Activated T-cell treated with anti-CD3 and anti-CD28 coated beads for 4 hours (primary cell): ENCODE results near the gene INSRR.

Experiments
- DNase-seq: peaks from one replicate; pipeline ENCODE4 v3.0.0-alpha.2; 2020

Gene INSRR

DNA sequence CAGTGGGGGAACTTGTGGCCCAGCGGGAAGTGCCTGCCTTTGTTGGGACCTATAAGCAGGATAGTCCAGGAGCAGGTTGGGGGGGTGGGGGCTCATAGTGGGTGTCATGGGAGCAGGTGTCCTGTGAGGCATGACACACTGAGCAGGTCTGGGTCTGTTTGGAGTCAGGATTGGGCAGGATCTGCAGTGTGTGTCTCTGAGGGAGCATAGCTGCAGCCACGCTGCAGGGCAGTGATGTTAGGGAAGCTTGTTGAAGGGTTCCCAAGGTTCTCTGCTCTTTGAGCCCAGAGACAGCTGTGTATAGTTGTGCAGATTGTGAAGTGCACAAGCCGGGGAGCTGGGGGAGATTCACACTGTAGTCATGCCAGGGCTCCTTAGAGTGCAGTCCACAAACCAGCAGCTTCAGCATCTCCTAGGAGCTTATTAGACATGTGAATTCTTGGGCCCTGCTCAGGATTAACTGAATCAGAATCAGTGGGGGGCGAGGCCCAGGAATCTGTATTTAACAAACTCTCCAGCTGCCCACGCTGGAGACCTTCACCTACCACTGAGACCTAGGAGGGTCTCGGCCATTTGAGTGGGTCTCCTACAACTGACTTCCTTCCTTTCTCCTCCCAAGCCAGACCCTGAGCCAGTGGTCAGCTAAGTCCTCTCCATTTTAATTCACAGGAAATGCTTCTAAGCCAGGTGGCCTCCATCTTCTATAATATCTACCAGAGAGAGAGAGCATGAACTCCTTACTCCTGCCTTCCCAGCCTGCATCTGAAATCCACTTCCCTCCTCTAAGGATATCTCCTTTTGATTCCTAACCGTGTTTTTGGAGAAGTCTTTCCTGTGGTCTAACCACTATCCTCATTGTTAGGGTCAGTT, 11.1 kb downstream of the INSRR start:
- DNase-seq, result no peak

DNA sequence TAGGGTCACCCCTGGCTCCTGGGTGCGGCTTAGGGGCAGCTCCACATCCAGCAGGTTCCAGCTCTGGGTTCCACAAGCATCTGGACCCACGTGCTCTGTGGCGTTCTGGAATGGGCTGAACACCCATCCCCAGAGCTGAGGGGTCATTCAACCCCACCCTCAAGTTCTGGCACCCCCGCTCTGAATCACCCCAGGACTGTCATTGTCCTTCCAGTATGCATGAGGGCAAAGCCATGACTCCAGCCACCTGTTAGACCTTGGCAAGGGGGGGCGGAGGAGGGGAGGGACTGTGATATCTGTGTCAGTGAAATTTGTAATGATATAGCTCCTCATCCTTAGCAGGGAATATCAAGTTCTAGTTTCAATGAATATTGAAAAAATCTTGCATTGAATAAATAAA, 12.3 kb downstream of the INSRR start:
- no peak for DNase-seq

DNA sequence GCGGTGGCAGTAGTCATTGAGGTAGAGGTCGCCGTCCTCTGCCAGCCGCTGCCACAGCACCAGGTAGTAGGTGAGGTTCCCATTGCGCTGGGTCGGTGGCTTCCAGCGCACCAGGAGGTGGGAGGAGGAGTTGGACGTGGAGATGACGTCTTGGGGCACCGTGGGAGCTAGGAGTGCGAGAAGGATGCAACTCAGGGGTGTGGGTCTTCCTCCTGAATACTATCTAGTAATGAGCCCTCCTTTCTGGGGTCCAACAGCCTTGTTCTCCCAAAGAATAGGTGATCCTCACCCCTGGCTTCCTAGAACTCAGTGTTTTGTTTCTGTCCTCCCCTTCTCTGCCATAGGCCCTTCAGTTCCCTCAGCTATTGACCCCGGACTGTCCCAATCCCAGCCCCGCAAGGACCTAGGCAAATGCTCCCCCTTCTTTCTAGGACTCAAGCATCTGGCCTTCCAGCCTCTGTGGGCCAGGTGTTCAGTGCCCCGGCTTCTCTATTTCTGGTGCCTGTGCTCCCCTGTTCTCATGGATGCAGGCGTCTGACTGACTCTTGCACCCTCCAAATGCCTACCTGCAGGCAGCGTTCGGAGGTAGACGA, 12.9 kb downstream of the INSRR start:
- no peak for DNase-seq

DNA sequence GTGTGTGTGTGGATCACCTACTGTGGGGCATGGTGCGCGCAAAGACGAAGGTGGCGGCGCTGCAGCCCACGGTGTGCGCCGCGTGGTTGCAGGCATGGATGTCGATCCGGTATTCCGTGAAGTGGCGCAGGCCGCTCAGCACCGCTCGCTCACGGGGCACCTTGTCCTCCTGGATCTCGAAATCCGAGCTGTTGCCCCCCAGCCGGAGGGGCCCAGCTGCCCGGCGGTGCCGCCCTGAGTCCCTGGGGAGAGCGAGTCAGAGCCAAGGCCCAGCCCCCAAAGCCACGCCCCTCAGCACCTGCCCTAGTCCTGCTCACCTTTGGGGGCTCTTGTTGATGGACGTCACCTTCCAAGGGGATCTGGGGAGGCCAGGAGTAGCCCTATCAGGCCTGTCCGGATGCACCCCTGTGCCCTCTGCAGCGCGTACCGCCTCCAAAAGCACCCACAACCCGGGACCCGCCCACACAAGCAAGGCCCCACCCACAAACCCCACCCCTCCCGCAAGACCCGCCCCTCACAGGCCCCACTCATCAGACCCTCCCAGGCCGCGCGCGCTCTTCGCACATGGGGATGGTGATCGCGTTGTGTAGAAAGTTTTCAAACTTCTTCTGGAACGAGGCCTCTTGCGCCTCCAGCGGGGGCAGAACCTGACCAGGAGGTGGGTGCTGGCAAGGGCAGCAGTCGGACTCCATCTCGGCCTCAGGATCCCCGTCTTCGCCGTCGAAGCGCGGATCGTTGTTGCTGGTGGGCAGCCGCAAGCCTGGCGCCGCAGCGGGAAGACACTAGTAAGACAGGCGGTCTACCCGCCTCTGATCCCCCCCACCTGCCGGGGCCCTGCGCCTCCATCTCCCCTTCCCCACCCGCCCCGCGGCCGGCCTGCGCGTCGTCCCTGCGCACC, 13.6 kb downstream of the INSRR start:
- DNase-seq, result peak; percentile 19

DNA sequence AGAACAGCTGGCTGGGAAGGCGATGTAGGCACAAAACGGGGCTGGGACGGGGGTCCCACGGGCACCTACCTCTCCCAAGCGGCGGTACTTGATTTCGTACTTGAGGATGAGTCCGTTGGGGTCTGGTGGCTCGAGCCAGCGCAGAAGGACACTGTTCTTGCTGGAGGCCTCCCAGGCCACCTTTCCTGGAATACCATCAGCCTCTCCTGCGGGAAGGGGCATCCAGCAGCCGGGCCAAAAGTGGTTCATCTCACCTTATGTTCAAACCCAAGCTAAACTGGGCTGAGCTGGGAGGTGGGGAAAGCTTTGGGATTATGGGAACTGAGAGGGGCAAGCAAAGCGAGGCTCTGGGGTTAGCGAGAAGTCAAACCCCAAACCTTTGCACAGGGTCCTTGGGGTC, 14.3 kb downstream of the INSRR start:
- DNase-seq, result no peak

DNA sequence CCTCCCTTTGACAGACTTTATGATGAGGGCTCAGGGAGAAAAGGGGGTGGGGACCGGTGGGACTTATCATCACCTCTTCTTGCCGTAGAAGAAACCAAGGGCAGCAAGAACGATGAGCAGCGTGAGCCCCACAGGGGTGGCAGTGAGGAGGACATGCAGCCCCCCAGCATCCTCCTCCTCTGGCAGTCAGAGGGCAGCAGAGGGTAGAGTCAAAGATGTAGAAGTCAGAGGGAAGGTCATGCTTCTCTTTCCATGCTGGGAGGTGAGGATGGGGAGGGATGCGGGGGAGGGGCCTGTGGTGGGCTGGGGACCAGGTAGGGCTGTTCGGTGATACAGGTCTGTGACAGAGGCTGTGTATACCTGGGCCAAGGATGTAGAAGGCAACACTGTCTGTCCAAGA, 14.8 kb downstream of the INSRR start:
- DNase-seq, result no peak

DNA sequence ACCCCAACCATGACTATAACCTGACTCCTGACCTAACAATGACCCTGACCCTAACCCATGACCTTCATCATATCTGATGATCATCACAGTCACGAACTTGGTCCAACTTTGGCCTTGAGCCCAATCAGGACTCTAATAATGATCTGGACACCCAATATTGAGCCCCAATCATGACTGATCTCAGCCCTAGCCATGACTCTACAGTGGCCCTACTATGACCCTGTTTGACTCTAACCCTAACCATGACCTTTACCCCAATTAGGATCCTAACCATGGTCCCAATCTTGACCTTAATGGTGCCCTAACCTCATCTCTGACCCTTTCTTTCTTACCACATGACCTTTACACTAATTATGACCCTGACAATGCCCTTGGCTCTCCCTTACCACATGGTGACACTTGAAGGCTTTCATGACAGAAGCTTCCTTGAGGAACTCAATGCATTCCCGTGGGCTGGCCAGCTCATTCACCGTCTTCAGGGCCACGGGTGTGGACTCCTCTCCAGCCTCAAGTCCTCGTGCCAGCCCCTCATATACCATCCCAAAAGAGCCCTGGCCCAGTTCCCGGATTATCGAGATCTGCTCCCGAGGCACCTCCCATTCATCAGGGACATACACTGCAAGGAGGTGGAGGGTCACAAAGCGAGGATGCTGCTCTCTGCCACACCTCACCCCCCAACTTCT, 16.2 kb downstream of the INSRR start:
- DNase-seq, result no peak

DNA sequence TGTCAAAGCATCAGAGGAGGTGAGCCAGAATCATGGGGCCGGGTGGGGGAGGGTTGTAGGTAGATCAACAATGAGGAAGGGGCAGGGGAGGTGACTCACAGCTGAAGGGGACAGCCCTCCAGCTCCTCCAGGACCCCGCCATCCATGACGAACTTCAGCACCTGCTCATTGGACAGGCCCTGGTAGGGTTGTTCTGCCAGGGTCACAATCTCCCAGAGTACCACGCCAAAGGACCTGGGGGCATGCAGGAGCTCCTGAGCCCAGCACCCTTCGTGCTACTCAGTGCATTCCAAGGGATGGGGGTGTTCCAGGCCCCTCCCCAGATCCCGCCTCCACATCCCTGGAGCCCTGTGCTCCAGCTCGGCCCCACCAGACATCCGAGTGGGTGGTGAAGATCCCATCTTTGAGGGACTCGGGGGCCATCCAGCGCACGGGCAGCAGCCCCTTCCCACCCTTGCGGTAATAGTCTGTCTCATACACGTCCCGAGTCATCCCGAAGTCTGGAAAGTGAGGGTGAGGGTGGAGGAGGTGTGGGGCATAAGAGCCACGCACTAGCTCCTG, 17.5 kb downstream of the INSRR start:
- no peak for DNase-seq

DNA sequence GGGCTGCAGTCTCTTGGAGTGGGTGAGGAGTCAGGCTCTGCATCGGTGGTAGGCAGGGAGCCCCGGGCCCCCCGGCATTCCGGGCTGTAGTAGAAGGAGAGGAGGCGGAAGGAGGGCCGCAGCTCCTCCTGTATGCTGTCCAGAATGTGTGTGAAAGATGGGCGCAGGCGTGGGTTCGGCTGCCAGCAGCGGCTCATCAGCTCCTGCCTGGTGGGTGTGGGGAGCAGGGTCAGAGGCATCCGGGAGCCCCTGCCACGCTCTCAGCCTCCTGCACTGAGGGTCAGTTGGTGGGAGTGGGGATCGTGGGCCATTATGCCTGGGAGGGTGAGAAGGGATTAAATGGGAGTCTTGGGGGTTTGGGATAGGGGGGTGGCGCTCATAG, 18.0 kb downstream of the INSRR start:
- no peak for DNase-seq

DNA sequence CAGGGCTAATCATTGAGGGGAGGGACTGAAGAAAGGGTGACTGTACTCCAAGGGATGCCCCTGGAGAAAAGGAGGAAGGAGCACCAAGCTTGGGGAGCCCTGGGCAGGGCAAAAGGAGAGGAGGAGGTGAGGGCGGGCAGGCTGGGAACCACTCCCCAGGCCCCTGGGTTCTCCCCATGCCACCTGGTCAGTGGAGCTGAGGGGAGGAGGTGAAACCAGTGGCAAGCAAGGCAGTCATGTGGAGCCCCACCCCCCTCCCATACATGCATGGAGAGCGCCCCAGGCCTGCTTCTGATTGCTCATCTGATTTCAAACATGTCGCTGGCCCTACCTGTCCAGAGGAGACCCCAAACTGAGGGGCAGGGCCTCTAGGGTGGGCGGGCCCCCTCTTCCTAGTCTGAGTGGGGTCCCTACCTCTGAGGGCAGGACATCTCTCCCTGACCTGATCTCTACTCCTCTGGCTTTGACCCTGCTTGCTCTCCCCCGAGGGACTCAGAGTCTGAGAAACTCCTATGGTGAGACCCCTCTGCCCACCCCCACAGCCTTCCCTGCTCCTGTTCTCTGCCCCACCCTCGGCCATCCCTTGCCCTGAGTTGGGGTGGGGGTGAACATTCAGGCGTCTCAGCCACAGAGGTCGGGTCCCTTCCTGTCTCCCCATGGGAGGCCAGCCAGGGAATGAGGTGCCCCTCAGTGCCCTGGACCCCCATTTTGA, 18.6 kb downstream of the INSRR start:
- no peak for DNase-seq

DNA sequence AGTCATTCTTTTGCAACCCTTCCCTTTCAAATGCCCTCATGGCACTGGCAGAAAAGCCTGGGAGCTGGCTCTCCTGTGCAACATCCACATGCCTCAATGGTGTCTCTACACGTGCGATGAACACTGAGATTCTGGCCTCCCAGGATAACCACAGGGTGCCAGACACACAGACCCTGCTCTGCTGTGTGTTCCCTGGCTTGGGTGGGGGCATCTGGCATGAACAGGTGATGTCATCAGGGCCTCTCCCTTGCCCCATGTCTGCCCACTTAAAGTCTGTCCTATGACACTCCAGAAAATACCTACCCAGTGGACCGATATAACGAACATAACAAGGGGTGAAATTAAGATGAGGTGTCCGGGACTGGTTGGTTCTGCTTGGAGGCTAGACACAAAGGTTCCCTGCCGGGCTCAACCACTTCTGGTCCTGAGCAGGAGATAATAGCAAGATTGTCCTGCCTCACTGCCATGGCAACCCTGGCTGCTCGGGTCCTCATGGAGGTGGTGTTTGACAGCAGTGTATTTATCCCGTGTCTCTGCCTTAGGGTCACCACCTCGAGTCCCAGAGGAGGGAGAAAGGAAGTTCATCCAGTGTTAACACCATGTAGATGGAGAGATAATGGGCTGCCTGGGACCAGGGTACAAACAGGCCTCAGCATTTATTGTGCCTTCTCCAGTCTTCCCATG, 19.3 kb downstream of the INSRR start:
- no peak for DNase-seq

DNA sequence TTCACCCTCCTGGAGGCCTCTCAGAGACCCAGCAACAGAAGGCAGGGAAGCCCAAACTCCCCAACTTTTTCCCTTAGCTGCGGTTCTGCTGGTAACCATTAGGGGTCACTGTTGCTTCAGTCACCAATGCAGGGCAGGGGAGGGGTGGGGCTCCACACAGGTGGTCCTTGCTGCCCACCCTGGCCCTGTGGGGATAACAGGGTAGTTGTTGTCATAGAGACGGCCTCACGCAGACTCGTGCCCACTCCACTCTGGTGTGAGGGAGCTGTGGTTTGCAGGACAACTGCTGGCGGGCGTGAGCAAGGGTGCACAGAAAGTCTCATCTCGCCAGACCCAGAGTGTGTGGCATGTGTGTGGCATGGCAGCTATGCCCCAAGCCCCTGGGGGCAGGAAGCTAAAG, 19.9 kb downstream of the INSRR start:
- DNase-seq, result peak; percentile 39

DNA sequence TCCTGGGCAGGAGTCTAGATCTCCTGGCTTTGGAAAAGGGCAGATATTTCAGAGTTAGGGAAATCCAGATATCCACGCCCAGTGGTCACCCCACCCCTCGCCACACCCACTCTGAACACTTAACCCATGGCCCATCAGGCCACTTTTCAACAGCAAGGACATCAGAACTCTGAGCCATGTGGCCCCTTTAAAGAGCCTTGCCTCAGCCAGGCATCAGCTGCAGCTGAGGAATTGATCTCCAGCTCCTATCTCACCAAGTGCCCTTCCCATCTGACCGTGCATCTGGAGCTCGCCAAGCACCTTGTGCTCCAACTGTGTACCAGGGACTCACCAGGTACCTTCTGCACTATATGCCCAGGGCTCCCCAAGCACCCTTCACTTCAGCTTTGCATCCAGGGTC, 22.0 kb downstream of the INSRR start:
- no peak for DNase-seq

DNA sequence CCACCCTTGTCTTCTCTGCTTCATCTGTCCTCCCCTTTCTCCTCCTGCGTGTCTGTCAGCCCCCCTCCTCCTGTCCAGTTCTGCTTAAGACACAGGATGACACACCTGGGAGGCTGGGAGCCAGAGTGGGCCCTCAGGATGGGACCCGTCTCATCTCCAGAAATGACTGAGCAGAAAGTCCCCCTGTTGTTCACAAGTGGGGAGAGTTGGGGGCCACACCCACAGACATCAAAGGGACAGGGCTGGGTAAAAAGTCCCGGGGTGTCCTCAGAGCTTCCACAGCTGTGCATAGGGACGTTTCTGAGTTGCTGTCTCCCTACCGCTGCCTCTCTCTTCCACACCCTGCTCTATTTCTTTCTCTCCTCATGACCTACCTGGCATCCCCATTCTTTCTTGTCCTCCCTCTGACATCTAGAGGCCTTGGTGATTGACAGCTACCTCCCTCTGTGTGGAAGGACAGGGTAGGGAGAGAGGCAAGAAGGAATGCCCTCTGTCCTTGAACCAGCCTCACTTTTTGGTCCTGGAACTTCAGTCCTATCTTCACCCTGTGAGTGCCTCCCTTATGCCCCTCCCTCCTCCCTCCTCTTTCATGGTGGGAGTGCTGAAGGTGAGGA, 22.8 kb downstream of the INSRR start:
- no peak for DNase-seq

DNA sequence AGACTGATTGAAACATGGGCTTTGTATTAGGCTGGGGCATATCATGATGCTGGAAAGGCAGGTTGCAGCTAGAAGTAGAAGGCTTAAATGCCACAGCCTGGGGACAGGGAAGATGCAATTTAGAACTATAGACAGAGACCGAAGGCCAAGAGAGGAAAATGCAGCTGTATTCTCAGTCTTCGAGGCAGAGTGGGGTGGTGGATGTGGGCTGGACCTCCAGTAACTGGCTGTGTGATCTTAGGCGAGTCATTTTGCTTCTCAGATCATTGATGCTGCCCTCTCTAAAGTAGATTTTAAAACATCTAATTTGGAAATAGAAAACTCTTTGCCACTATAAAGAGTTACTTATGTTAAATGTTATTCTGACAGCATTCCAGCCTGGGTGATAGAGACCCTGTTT, 24.6 kb downstream of the INSRR start:
- no peak for DNase-seq

DNA sequence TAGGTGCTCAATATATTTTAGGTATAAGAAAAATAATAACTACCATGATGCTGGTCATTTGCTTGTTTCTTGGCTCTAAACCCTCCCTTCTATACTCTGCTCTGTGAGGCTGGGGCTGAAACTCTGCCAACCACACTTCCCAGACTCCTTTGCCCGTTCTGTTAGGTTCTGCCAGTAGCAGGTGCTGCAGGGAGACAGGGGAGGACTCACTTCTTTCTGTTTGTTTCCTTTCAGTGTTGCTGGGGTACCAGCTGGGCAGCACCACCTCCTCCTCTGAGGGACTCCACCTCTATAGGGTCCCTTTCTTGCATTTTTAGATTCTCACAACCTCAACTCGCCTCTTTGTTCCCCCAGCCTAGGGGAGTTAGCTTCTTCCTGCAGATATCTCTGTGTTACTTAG, 25.3 kb downstream of the INSRR start:
- no peak for DNase-seq

DNA sequence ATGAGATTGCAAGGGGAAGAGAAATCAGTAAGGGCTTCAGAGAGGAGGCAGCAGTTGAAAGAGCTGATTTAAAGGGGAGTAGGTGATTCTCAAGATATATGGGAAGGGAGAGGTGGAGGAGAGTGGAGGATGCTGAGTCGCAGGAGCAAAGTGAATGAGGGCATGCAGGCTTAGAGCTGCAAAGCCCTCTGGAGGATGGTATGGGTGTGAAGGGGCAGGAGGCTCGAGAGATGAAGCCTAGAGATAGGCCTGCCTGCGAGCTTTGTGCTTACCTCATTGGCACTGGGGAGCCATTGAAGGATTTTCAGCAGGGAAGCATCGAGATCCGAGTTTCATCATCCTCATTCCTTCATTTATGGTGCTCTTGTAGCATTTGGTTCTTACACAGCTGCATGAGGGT, 26.5 kb downstream of the INSRR start:
- DNase-seq, result no peak

DNA sequence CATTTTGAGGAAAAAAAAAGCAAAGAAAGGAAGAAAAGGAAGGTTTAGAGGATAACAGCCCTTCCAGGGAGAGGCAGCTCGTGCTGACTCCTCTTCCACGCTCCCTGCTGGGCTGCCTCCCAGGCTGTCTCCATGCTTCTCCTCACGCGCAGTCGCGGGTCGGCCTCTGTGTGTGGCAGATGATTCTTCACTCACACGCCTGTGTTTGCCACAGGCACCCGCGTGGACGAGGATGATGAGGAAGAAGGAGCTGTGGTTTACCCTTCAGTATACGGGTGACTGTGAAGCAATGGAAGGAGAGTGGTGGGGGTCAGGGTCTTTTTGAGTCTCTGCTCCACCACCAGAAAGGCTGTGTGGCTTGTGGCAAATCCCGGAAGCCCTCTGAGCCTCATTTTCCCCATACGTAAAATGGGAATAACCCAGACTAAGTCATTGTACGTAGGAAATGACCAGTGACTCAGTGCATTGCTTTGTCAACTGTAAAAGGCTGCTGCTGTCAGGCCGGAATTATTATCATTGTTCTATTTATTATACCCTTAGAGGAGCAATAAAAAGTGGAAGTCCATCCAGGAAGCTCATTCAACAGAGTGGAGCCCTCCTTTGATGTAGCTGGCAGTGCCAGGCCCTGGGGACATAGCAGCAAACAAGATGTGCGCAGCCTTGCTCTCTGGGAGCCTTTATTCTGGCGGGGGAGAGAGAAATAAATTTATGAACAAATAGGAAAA, 30.4 kb downstream of the INSRR start:
- DNase-seq, result no peak

DNA sequence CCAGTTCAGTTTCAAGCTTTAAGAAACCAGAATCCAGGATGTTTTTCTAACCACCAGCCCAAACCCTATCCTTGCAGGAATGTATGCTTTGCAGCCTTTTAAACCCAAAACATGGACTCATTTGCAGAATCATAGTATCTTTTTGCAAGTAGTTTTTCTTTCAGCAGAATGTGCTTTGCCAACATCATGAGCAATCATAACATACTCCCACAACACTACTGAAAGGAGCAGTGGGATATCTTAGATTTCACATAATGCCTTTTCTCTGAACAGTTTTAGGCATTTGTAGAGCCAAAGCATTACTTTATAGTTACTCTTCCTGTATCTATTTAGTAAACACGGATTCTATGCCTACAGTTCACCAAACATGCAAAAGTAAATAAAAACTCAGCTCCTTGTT, 32.3 kb downstream of the INSRR start:
- no peak for DNase-seq

DNA sequence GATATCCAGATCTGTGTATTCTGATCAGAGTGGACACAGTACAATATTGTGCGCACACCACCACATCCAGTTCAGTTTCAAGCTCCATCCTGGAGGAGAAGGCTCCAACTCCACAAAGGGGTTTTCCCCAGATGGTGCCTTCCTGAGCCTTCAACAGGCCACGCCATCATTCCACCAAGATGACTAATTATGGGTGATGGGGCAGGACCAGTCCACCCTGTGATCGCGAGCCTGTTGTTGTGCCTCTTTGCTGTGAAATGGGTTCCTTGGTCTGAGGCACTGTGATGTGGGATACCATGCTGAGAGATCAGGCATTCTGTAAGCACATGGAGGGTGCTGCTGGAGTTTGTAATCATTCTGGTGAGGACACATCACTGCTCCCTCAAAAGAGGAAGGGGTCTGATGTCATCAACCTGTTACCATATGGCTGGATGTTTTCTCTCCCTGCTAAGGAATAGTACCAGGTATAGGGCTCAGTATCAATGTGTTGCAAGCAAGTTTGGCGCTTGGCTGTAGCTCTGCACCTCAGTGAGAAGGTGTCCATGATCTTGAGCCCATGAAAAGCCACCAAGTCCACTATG, 35.6 kb downstream of the INSRR start:
- no peak for DNase-seq
